ENCODE results near the gene PRPF18. TPM values are rescaled to one million over a fixed set of nuclear protein-coding genes. Genes with fewer than 3 reads are reported as not detected.

PRPF18 gene
- total and polyA plus RNA-seq, 7 experiments from 2014 or later, result 20.2 to 42.8 (median 28.8) TPM

- H3K27ac Mint-ChIP-seq, result peak overlapping the region in 1 of 9 donors; percentile 3
- ATAC-seq, result no peak
- peaks cover 1 to 53% (median 24%) of the 10 kb centered on the region in 5 donors for H3K36me3 Mint-ChIP-seq
- H3K4me3 Mint-ChIP-seq, result no peak overlapping the region
- no peak for DNase-seq
- Histone ChIP-seq H3K9me3 (ENCODE audit: control insufficient read depth in 2 of 3, low read length in 3 of 3) (no peaks in the 10 kb centered on the region), H3K4me3 (ENCODE audit: low read length) (no peak overlapping the region), H3K27ac (ENCODE audit: low read depth, low read length) (no peak overlapping the region), H3K36me3 (ENCODE audit: control insufficient read depth in 2 of 3, insufficient read depth in 3 of 3, low read length in 3 of 3) (peaks cover 0 to 37% (median 4%) of the 10 kb centered on the region in 3 experiments), H3K4me1 (ENCODE audit: control insufficient read depth in 2 of 2, insufficient read depth in 2 of 2, low read length in 2 of 2) (no peaks in the 10 kb centered on the region), H3K27me3 (ENCODE audit: control insufficient read depth in 2 of 2, insufficient read depth in 2 of 2, low read length in 2 of 2) (no peaks in the 10 kb centered on the region)
- ChIA-PET POLR2A (no interaction called here), CTCF (no interaction called here)
- H3K4me1 Mint-ChIP-seq, result peaks cover 16 to 63% (median 47%) of the 10 kb centered on the region in 7 donors
- H3K27me3 Mint-ChIP-seq, result no peaks in the 10 kb centered on the region
- intact Hi-C loops (cut with micrococcal nuclease), result no loop called here
- H3K9me3 Mint-ChIP-seq, result no peaks in the 10 kb centered on the region
Measured at GRCh38 chr10:13593535-13593934, 6.8 kb downstream of the PRPF18 start.

- Mint-ChIP-seq H3K27ac (no peak overlapping the region), H3K36me3 (peaks cover 0 to 52% (median 24%) of the 10 kb centered on the region in 5 donors), H3K9me3 (no peaks in the 10 kb centered on the region), H3K4me3 (no peak overlapping the region), H3K4me1 (peaks cover 5 to 52% (median 36%) of the 10 kb centered on the region in 7 donors), H3K27me3 (no peaks in the 10 kb centered on the region)
- CTCF ChIA-PET, result no interaction called here
- ATAC-seq (no peak), DNase-seq (no peak)
- Histone ChIP-seq H3K4me1 (ENCODE audit: control insufficient read depth in 2 of 2, insufficient read depth in 2 of 2, low read length in 2 of 2) (no peaks in the 10 kb centered on the region), H3K27me3 (ENCODE audit: control insufficient read depth in 2 of 2, insufficient read depth in 2 of 2, low read length in 2 of 2) (no peaks in the 10 kb centered on the region), H3K4me3 (ENCODE audit: low read length) (no peak overlapping the region), H3K36me3 (ENCODE audit: control insufficient read depth in 2 of 3, insufficient read depth in 3 of 3, low read length in 3 of 3) (peaks cover 3 to 37% (median 4%) of the 10 kb centered on the region in 3 experiments), H3K27ac (ENCODE audit: low read depth, low read length) (no peak overlapping the region), H3K9me3 (ENCODE audit: control insufficient read depth in 2 of 3, low read length in 3 of 3) (no peaks in the 10 kb centered on the region)
- POLR2A ChIA-PET, result interaction anchor here (0.6 kb wide), 1 partner anchor 10 kb away, joined by 3 read pairs; no protein-coding TSS in a partner anchor
- intact Hi-C loops (cut with micrococcal nuclease), result no loop called here
Measured at GRCh38 chr10:13594641-13595040, 7.9 kb downstream of the PRPF18 start.

GRCh38 chr10:13597909-13598308 is 11.1 kb downstream of the PRPF18 start:
- Histone ChIP-seq H3K9me3 (ENCODE audit: control insufficient read depth in 2 of 3, low read length in 3 of 3) (no peaks in the 10 kb centered on the region), H3K27ac (ENCODE audit: low read depth, low read length) (no peak overlapping the region), H3K4me3 (ENCODE audit: low read length) (no peak overlapping the region), H3K36me3 (ENCODE audit: control insufficient read depth in 2 of 3, insufficient read depth in 3 of 3, low read length in 3 of 3) (peaks cover 0 to 37% (median 5%) of the 10 kb centered on the region in 3 experiments), H3K27me3 (ENCODE audit: control insufficient read depth in 2 of 2, insufficient read depth in 2 of 2, low read length in 2 of 2) (no peaks in the 10 kb centered on the region), H3K4me1 (ENCODE audit: control insufficient read depth in 2 of 2, insufficient read depth in 2 of 2, low read length in 2 of 2) (no peaks in the 10 kb centered on the region)
- CTCF ChIA-PET, result no interaction called here
- Mint-ChIP-seq H3K4me1 (peaks cover 0 to 32% (median 23%) of the 10 kb centered on the region in 7 donors), H3K27ac (no peak overlapping the region), H3K4me3 (no peak overlapping the region), H3K36me3 (peaks cover 1 to 56% (median 30%) of the 10 kb centered on the region in 5 donors), H3K9me3 (no peaks in the 10 kb centered on the region), H3K27me3 (no peaks in the 10 kb centered on the region)
- POLR2A ChIA-PET, result no interaction called here
- DNase-seq (no peak), ATAC-seq (no peak)
- intact Hi-C loops (cut with micrococcal nuclease), result no loop called here

- no peaks in the 10 kb centered on the region for H3K9me3 Mint-ChIP-seq
- no peak for DNase-seq
- Histone ChIP-seq H3K4me1 (ENCODE audit: control insufficient read depth in 2 of 2, insufficient read depth in 2 of 2, low read length in 2 of 2) (no peaks in the 10 kb centered on the region), H3K36me3 (ENCODE audit: control insufficient read depth in 2 of 3, insufficient read depth in 3 of 3, low read length in 3 of 3) (peaks cover 0 to 45% (median 4%) of the 10 kb centered on the region in 3 experiments), H3K4me3 (ENCODE audit: low read length) (no peak overlapping the region), H3K27me3 (ENCODE audit: control insufficient read depth in 2 of 2, insufficient read depth in 2 of 2, low read length in 2 of 2) (no peaks in the 10 kb centered on the region), H3K27ac (ENCODE audit: low read depth, low read length) (no peak overlapping the region), H3K9me3 (ENCODE audit: control insufficient read depth in 2 of 3, low read length in 3 of 3) (no peaks in the 10 kb centered on the region)
- no peaks in the 10 kb centered on the region for H3K27me3 Mint-ChIP-seq
- H3K27ac Mint-ChIP-seq, result no peak overlapping the region
- ATAC-seq, result no peak
- ChIA-PET POLR2A (interaction anchor here (0.7 kb wide), 1 partner anchor 10 kb away, joined by 3 read pairs; no protein-coding TSS in a partner anchor), CTCF (no interaction called here)
- no peak overlapping the region for H3K4me3 Mint-ChIP-seq
- H3K4me1 Mint-ChIP-seq, result peaks cover 0 to 4% (median 0%) of the 10 kb centered on the region in 7 donors
- intact Hi-C loops (cut with micrococcal nuclease), result no loop called here
- H3K36me3 Mint-ChIP-seq, result peaks cover 4 to 48% (median 30%) of the 10 kb centered on the region in 5 donors
Measured at GRCh38 chr10:13604357-13605040, 17.7 kb downstream of the PRPF18 start.

- Mint-ChIP-seq H3K36me3 (peaks cover 7 to 56% (median 43%) of the 10 kb centered on the region in 5 donors), H3K4me1 (peaks cover 0 to 4% (median 0%) of the 10 kb centered on the region in 7 donors), H3K27ac (no peak overlapping the region), H3K27me3 (no peaks in the 10 kb centered on the region), H3K9me3 (no peaks in the 10 kb centered on the region), H3K4me3 (no peak overlapping the region)
- POLR2A ChIA-PET, result no interaction called here
- Histone ChIP-seq H3K4me3 (ENCODE audit: low read length) (no peak overlapping the region), H3K27me3 (ENCODE audit: control insufficient read depth in 2 of 2, insufficient read depth in 2 of 2, low read length in 2 of 2) (no peaks in the 10 kb centered on the region), H3K36me3 (ENCODE audit: control insufficient read depth in 2 of 3, insufficient read depth in 3 of 3, low read length in 3 of 3) (peaks cover 0 to 64% (median 0%) of the 10 kb centered on the region in 3 experiments), H3K9me3 (ENCODE audit: control insufficient read depth in 2 of 3, low read length in 3 of 3) (no peaks in the 10 kb centered on the region), H3K4me1 (ENCODE audit: control insufficient read depth in 2 of 2, insufficient read depth in 2 of 2, low read length in 2 of 2) (no peaks in the 10 kb centered on the region), H3K27ac (ENCODE audit: low read depth, low read length) (no peak overlapping the region)
- DNase-seq (no peak), ATAC-seq (no peak)
- CTCF ChIA-PET, result no interaction called here
- intact Hi-C loops (cut with micrococcal nuclease), result no loop called here
Measured at GRCh38 chr10:13608246-13608853, 21.6 kb downstream of the PRPF18 start.

- intact Hi-C loops (cut with micrococcal nuclease), result loop anchor here in 1 of 2 donors (1.0 kb wide), 1 partner anchor 165 kb away; no protein-coding TSS in a partner anchor
- H3K27me3 Mint-ChIP-seq, result no peaks in the 10 kb centered on the region
- ATAC-seq (no peak), DNase-seq (no peak)
- H3K4me1 Mint-ChIP-seq, result peaks cover 0 to 8% (median 0%) of the 10 kb centered on the region in 7 donors
- H3K36me3 ChIP-seq (ENCODE audit: control insufficient read depth in 2 of 3, insufficient read depth in 3 of 3, low read length in 3 of 3), result peaks cover 0 to 91% (median 17%) of the 10 kb centered on the region in 3 experiments
- no peaks in the 10 kb centered on the region for H3K4me1 ChIP-seq (ENCODE audit: control insufficient read depth in 2 of 2, insufficient read depth in 2 of 2, low read length in 2 of 2)
- no peak overlapping the region for H3K4me3 ChIP-seq (ENCODE audit: low read length)
- no peak overlapping the region for H3K27ac ChIP-seq (ENCODE audit: low read depth, low read length)
- no peaks in the 10 kb centered on the region for H3K9me3 ChIP-seq (ENCODE audit: control insufficient read depth in 2 of 3, low read length in 3 of 3)
- no peak overlapping the region for H3K4me3 Mint-ChIP-seq
- no peaks in the 10 kb centered on the region for H3K9me3 Mint-ChIP-seq
- no peaks in the 10 kb centered on the region for H3K27me3 ChIP-seq (ENCODE audit: control insufficient read depth in 2 of 2, insufficient read depth in 2 of 2, low read length in 2 of 2)
- H3K27ac Mint-ChIP-seq, result no peak overlapping the region
- ChIA-PET CTCF (no interaction called here), POLR2A (no interaction called here)
- H3K36me3 Mint-ChIP-seq, result peaks cover 12 to 73% (median 57%) of the 10 kb centered on the region in 5 donors
Measured at GRCh38 chr10:13612654-13613373, 26.0 kb downstream of the PRPF18 start.

All from naive thymus-derived CD4-positive, alpha-beta T cell (primary cell).